Measurements from ENCODE around the gene LY6G6C.

GRCh38 chr6:31713465-31713864, 8.1 kb downstream of the LY6G6C start:
- TF ChIP-seq CTCF (conservative IDR thresholded peaks at IDR 0.05; ENCODE audit: low read depth in 2 of 2): no peak
- no peak for TF ChIP-seq POLR2AphosphoS5 (IDR thresholded peaks at IDR 0.05; ENCODE audit: low read depth)
- no peak for TF ChIP-seq EZH2phosphoT487 (IDR thresholded peaks at IDR 0.05; ENCODE audit: unreplicated experiment)
- TF ChIP-seq EZH2 (IDR thresholded peaks at IDR 0.05; ENCODE audit: low read depth, unreplicated experiment): no peak
- TF ChIP-seq, protein P1, sequence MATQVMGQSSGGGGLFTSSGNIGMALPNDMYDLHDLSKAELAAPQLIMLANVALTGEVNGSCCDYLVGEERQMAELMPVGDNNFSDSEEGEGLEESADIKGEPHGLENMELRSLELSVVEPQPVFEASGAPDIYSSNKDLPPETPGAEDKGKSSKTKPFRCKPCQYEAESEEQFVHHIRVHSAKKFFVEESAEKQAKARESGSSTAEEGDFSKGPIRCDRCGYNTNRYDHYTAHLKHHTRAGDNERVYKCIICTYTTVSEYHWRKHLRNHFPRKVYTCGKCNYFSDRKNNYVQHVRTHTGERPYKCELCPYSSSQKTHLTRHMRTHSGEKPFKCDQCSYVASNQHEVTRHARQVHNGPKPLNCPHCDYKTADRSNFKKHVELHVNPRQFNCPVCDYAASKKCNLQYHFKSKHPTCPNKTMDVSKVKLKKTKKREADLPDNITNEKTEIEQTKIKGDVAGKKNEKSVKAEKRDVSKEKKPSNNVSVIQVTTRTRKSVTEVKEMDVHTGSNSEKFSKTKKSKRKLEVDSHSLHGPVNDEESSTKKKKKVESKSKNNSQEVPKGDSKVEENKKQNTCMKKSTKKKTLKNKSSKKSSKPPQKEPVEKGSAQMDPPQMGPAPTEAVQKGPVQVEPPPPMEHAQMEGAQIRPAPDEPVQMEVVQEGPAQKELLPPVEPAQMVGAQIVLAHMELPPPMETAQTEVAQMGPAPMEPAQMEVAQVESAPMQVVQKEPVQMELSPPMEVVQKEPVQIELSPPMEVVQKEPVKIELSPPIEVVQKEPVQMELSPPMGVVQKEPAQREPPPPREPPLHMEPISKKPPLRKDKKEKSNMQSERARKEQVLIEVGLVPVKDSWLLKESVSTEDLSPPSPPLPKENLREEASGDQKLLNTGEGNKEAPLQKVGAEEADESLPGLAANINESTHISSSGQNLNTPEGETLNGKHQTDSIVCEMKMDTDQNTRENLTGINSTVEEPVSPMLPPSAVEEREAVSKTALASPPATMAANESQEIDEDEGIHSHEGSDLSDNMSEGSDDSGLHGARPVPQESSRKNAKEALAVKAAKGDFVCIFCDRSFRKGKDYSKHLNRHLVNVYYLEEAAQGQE (IDR thresholded peaks at IDR 0.05; ENCODE audit: unreplicated experiment): no peak
- TF ChIP-seq CREB1 (CRISPR knock-in tag; IDR thresholded peaks at IDR 0.05; ENCODE audit: low read depth): no peak
- TF ChIP-seq JUNB (IDR thresholded peaks at IDR 0.05; ENCODE audit: unreplicated experiment): no peak
- TF ChIP-seq, protein P2, sequence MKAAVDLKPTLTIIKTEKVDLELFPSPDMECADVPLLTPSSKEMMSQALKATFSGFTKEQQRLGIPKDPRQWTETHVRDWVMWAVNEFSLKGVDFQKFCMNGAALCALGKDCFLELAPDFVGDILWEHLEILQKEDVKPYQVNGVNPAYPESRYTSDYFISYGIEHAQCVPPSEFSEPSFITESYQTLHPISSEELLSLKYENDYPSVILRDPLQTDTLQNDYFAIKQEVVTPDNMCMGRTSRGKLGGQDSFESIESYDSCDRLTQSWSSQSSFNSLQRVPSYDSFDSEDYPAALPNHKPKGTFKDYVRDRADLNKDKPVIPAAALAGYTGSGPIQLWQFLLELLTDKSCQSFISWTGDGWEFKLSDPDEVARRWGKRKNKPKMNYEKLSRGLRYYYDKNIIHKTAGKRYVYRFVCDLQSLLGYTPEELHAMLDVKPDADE (IDR thresholded peaks at IDR 0.05): no peak
- no peak for TF ChIP-seq ZNF462 (CRISPR knock-in tag; IDR thresholded peaks at IDR 0.05)
- TF ChIP-seq ZNF331 (CRISPR knock-in tag; IDR thresholded peaks at IDR 0.05; ENCODE audit: low read depth): no peak
- no peak for TF ChIP-seq NANOG (IDR thresholded peaks at IDR 0.05; ENCODE audit: borderline replicate concordance)
- TF ChIP-seq ZNF114 (CRISPR knock-in tag; IDR thresholded peaks at IDR 0.05): no peak
